ENCODE results near the gene ROM1. TPM values are rescaled to one million over a fixed set of nuclear protein-coding genes. Genes with fewer than 3 reads are reported as not detected.
A peak's percentile ranks its signal among the peaks of the same experiment; 100 is the strongest.
"Not testable (repeated sequence)": the region's sequence is repeated elsewhere in the genome, so short reads cannot be mapped to it uniquely, and the experiment has no call there.

ROM1 gene
- total RNA-seq, result 1 to 10 TPM in 3 of 4 donors, not detected in 1; 1.9 to 3.9 (median 1.9) TPM

GRCh38 chr11:62612366-62613290 is at the start of gene ROM1, which contains the start of gene EML3:
Gene ROM1 (plus strand): TSS chr11:62613257. CDS start chr11:62613282, 25 bp downstream.
Gene EML3 (minus strand): TSS chr11:62612775. CDS start chr11:62612457, 318 bp downstream.
- peak within 1 kb of the TSS; percentile 71 to 92 (median 80) for H3K4me3 ChIP-seq
- H3K9me3 ChIP-seq, result no peaks in the 10 kb centered on the region
- DNase-seq, result peak; percentile 89 to 96 (median 93)
- TF ChIP-seq POLR2A (IDR thresholded peaks at IDR 0.05) (peak in 1 of 2 donors; percentile 12), CTCF (IDR thresholded peaks at IDR 0.05) (peak; percentile 91 to 100 (median 95))
- H3K36me3 ChIP-seq, result peaks cover 0 to 24% (median 0%) of the 10 kb centered on the region in 3 donors
- H3K4me1 ChIP-seq, result peaks cover 3 to 22% (median 13%) of the 10 kb centered on the region in 4 donors
- no peaks in the 10 kb centered on the region for H3K27me3 ChIP-seq
- H3K27ac ChIP-seq, result peak within 1 kb of the TSS; percentile 93 to 98 (median 96)

GRCh38 chr11:62565100-62565802 is 47.8 kb upstream of the ROM1 start:
- DNase-seq, result peak in 1 of 3 donors; percentile 41

GRCh38 chr11:62566247-62566646 is 46.8 kb upstream of the ROM1 start:
- peak in 1 of 3 donors; percentile 13 for DNase-seq
- Histone ChIP-seq H3K36me3 (peaks cover 0 to 82% (median 0%) of the 10 kb centered on the region in 3 donors), H3K27ac (no peak overlapping the region), H3K4me1 (peaks cover 0 to 22% (median 0%) of the 10 kb centered on the region in 4 donors), H3K27me3 (no peaks in the 10 kb centered on the region), H3K4me3 (no peak overlapping the region), H3K9me3 (no peaks in the 10 kb centered on the region)
- TF ChIP-seq CTCF (IDR thresholded peaks at IDR 0.05), result no peak
- TF ChIP-seq POLR2A (IDR thresholded peaks at IDR 0.05), result no peak

More at GRCh38 chr11:62565100-62565802, 47.8 kb upstream of the ROM1 start:
- Histone ChIP-seq H3K4me3 (no peak overlapping the region), H3K27me3 (no peaks in the 10 kb centered on the region), H3K27ac (peak overlapping the region in 2 of 4 donors; percentile 13 to 32), H3K4me1 (peaks cover 0 to 29% (median 4%) of the 10 kb centered on the region in 4 donors), H3K9me3 (no peaks in the 10 kb centered on the region), H3K36me3 (peaks cover 0 to 72% (median 0%) of the 10 kb centered on the region in 3 donors)
- TF ChIP-seq POLR2A (IDR thresholded peaks at IDR 0.05) (no peak), CTCF (IDR thresholded peaks at IDR 0.05) (no peak)

DNA sequence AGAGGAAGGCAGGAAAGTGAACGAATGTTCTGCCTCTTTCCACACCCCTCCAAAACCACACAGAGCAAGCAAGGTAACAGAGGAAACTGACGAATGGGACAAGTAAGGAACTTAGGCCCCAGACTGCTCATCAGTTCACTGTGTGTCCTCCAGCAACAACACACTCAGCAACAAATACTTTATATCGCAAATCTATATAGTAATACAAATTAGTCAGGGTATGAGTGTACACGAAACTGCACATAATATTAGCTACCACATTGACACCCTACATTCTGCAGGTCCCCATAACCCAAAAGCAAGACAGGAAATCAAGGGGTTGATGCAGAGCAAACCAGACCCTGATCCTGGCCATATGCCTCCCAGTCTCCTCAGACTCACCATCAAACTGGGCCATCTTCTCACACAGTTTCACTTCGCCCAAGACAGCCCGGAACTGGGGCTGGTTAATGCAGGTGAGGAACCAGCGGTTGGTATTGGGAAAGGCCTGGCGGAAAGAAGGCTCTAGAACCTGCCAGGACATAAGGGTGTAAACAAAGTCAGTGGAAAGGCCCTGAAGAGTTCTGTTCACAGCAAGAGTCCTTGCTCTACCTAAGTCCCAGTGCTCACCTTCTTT is 45.9 kb upstream of the ROM1 start:
- H3K27me3 ChIP-seq, result no peaks in the 10 kb centered on the region
- peaks cover 0 to 86% (median 0%) of the 10 kb centered on the region in 3 donors for H3K36me3 ChIP-seq
- TF ChIP-seq CTCF (IDR thresholded peaks at IDR 0.05) (no peak), POLR2A (IDR thresholded peaks at IDR 0.05) (no peak)
- peaks cover 0 to 19% (median 0%) of the 10 kb centered on the region in 4 donors for H3K4me1 ChIP-seq
- DNase-seq, result no peak
- no peak overlapping the region for H3K4me3 ChIP-seq
- H3K27ac ChIP-seq, result peak overlapping the region in 1 of 4 donors; percentile 9
- H3K9me3 ChIP-seq, result no peaks in the 10 kb centered on the region

DNA sequence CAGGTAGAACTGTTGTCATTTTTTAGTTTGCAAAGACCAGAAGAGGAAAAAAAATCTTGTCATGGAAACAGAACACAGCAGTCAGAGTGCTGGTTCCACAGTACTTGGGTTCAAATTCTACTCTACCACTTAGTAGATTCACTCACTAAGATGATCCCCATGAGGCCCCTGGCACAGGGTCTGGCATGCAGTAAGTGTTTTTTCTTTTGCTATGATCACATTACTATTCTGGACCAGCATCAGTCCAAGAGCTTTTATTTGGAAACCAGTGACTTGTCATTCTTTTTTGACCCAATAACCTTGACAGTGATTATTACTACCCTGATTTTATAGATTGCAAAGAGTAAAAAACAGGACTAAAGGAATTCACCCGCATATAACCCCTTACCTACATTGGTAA is 43.4 kb upstream of the ROM1 start:
- Histone ChIP-seq H3K4me3 (no peak overlapping the region), H3K36me3 (peaks cover 0 to 62% (median 0%) of the 10 kb centered on the region in 3 donors), H3K9me3 (no peaks in the 10 kb centered on the region), H3K4me1 (peaks cover 0 to 21% (median 1%) of the 10 kb centered on the region in 4 donors), H3K27me3 (no peaks in the 10 kb centered on the region), H3K27ac (no peak overlapping the region)
- no peak for DNase-seq
- TF ChIP-seq POLR2A (IDR thresholded peaks at IDR 0.05), result no peak
- no peak for TF ChIP-seq CTCF (IDR thresholded peaks at IDR 0.05)

DNA sequence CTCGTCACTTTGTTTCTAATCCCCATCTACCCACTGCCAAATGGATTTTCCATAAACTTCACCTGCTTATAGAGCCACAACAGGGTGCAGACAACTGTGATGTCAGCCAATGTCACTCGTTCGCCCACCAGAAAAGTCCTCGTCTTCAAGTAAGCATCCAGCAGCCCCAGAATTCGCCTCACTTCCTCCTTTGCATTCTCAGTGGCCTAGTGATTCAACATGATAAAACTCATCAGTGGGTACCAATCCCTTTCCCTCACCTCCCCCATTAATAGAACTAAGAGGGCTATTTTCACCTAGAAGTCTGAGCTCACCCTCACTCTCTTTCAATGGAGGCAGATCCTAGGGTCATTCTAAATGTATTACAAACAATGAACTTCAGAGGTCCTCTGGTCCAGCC is 42.2 kb upstream of the ROM1 start:
- peaks cover 0 to 24% (median 3%) of the 10 kb centered on the region in 4 donors for H3K4me1 ChIP-seq
- peaks cover 0 to 62% (median 0%) of the 10 kb centered on the region in 3 donors for H3K36me3 ChIP-seq

DNA sequence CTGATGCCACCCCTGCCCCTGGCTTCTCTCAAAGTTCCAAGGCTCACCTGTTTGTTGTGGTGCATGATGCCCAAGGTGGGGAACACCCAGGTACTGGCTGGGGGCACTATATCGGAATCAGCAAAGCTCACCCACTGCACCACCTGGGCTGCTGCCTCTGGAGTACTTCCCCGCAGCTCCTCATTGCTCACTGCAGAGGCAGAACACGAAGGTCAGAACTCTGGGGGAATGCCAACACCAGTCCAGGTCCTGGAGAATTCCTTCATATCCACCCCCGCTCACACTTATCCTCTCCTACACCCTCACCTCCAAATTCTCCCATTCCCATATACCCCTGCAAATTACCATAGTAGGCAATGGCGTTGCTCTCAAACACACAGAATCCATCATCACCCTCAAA is 41.6 kb upstream of the ROM1 start:
- not testable (repeated sequence) for H3K4me3 ChIP-seq, H3K27me3 ChIP-seq, H3K27ac ChIP-seq, H3K9me3 ChIP-seq
- Histone ChIP-seq H3K36me3 (peaks cover 0 to 62% (median 0%) of the 10 kb centered on the region in 3 donors), H3K4me1 (peaks cover 0 to 27% (median 3%) of the 10 kb centered on the region in 4 donors)
- DNase-seq, result peak in 1 of 3 donors; percentile 11

More for the DNA sequence above, 42.2 kb upstream of the ROM1 start:
- H3K4me3 ChIP-seq, H3K27ac ChIP-seq, DNase-seq, H3K9me3 ChIP-seq, H3K27me3 ChIP-seq: not testable (repeated sequence)
